CD1c-positive myeloid dendritic cell (primary cell): ENCODE measurements around the gene UROS.

Experiments
- DNase-seq: peaks from one replicate; pipeline ENCODE4 v3.0.0-alpha.2; 2016; ENCODE audit errors: extremely low spot score

UROS gene

GRCh38 chr10:125762692-125763648, 60.1 kb downstream of the UROS start:
- DNase-seq, result no peak

- no peak for DNase-seq
Observed at GRCh38 chr10:125761961-125762360, 61.1 kb downstream of the UROS start.

GRCh38 chr10:125757742-125758141, 65.3 kb downstream of the UROS start:
- DNase-seq, result no peak

- no peak for DNase-seq
Observed at GRCh38 chr10:125756853-125757487, 66.1 kb downstream of the UROS start.

GRCh38 chr10:125756196-125756595, 66.9 kb downstream of the UROS start:
- no peak for DNase-seq

- DNase-seq, result no peak
Observed at GRCh38 chr10:125747417-125747816, 75.6 kb downstream of the UROS start.

GRCh38 chr10:125744909-125745308, 78.1 kb downstream of the UROS start:
- no peak for DNase-seq

GRCh38 chr10:125742465-125742864, 80.6 kb downstream of the UROS start:
- DNase-seq, result no peak

GRCh38 chr10:125739994-125740679, 82.9 kb downstream of the UROS start:
- no peak for DNase-seq
